Measurements from ENCODE around the gene AIFM1.
A peak's percentile ranks its signal among the peaks of the same experiment; 100 is the strongest.

Gene AIFM1

GRCh38 chrX:130106071-130106470 is 59.6 kb downstream of the AIFM1 start:
- peaks cover 7% of the 10 kb centered on the region for H3K9me3 Mint-ChIP-seq
- TF ChIP-seq, protein P1, sequence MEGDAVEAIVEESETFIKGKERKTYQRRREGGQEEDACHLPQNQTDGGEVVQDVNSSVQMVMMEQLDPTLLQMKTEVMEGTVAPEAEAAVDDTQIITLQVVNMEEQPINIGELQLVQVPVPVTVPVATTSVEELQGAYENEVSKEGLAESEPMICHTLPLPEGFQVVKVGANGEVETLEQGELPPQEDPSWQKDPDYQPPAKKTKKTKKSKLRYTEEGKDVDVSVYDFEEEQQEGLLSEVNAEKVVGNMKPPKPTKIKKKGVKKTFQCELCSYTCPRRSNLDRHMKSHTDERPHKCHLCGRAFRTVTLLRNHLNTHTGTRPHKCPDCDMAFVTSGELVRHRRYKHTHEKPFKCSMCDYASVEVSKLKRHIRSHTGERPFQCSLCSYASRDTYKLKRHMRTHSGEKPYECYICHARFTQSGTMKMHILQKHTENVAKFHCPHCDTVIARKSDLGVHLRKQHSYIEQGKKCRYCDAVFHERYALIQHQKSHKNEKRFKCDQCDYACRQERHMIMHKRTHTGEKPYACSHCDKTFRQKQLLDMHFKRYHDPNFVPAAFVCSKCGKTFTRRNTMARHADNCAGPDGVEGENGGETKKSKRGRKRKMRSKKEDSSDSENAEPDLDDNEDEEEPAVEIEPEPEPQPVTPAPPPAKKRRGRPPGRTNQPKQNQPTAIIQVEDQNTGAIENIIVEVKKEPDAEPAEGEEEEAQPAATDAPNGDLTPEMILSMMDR (IDR thresholded peaks at IDR 0.05; ENCODE audit: unreplicated experiment in 3 of 3), result no peak
- H3K27ac Mint-ChIP-seq, result peak overlapping the region in 2 of 3 experiments; percentile 14 to 31

GRCh38 chrX:130105244-130105643 is 60.4 kb downstream of the AIFM1 start:
- H3K36me3 Mint-ChIP-seq (ENCODE audit: low read depth), result no peaks in the 10 kb centered on the region
- TF ChIP-seq, protein P1 (IDR thresholded peaks at IDR 0.05; ENCODE audit: unreplicated experiment in 3 of 3), result no peak
- H3K4me1 Mint-ChIP-seq, result peaks cover 23% of the 10 kb centered on the region
- H3K9me3 Mint-ChIP-seq, result peaks cover 12% of the 10 kb centered on the region
- H3K4me3 Mint-ChIP-seq, result no peak overlapping the region
- H3K27me3 Mint-ChIP-seq (ENCODE audit: low read depth), result peaks cover 27% of the 10 kb centered on the region
- no peak overlapping the region for H3K27ac Mint-ChIP-seq

More at GRCh38 chrX:130106071-130106470, 59.6 kb downstream of the AIFM1 start:
- H3K4me1 Mint-ChIP-seq, result peaks cover 23% of the 10 kb centered on the region
- H3K27me3 Mint-ChIP-seq (ENCODE audit: low read depth), result peaks cover 27% of the 10 kb centered on the region
- H3K4me3 Mint-ChIP-seq, result no peak overlapping the region
- no peaks in the 10 kb centered on the region for H3K36me3 Mint-ChIP-seq (ENCODE audit: low read depth)

- Mint-ChIP-seq H3K27ac (no peak overlapping the region), H3K27me3 (ENCODE audit: low read depth) (peaks cover 20% of the 10 kb centered on the region), H3K4me3 (no peak overlapping the region), H3K9me3 (peaks cover 12% of the 10 kb centered on the region), H3K36me3 (ENCODE audit: low read depth) (no peaks in the 10 kb centered on the region), H3K4me1 (peaks cover 22% of the 10 kb centered on the region)
- TF ChIP-seq, protein P1 (IDR thresholded peaks at IDR 0.05; ENCODE audit: unreplicated experiment in 3 of 3), result no peak
Measured at GRCh38 chrX:130103605-130104004, 62.0 kb downstream of the AIFM1 start.

DNA sequence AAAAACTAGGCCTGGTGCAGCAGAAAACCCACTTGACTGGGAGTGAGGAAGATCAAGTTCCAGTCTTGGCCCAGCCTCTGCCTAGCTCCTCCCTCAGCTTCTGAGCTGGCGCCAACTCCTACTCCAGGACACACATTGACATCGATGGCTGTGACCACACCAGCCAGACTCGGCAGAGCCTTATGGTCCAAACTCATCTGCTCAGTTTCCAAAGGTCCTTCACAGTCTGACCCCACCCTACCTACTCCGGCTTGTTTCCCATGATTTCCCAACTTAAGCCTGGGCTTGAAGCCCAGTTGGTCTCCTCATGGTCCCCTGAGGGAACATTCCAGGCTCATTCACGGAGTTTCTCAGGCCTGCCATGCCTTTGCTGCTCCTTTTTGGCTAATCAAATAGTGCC is 65.5 kb downstream of the AIFM1 start:
- H3K27ac Mint-ChIP-seq, result no peak overlapping the region
- TF ChIP-seq, protein P1 (IDR thresholded peaks at IDR 0.05; ENCODE audit: unreplicated experiment in 3 of 3), result no peak
- peaks cover 4% of the 10 kb centered on the region for H3K27me3 Mint-ChIP-seq (ENCODE audit: low read depth)
- H3K36me3 Mint-ChIP-seq (ENCODE audit: low read depth), result no peaks in the 10 kb centered on the region
- peaks cover 8% of the 10 kb centered on the region for H3K9me3 Mint-ChIP-seq
- H3K4me1 Mint-ChIP-seq, result peaks cover 6% of the 10 kb centered on the region
- no peak overlapping the region for H3K4me3 Mint-ChIP-seq

DNA sequence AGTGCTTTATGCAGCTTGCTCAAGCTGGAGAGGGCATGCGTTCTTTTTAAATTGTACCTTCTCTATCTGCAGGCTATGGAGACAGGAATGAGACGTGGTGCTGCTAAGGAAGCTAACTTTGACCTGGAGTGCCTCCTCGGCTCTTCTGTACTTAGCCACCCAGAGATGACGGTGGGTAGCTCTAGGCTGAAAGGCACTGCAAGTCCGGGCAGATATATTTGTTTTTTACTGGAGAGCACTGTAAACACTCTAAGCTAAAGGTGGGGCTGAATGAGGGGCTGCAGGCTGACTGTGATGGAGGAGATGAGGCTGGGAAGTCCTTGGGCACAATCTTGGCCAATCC is 67.5 kb downstream of the AIFM1 start:
- H3K36me3 Mint-ChIP-seq (ENCODE audit: low read depth), result no peaks in the 10 kb centered on the region
- peaks cover 5% of the 10 kb centered on the region for H3K4me1 Mint-ChIP-seq
- H3K27ac Mint-ChIP-seq, result peak overlapping the region; percentile 23 to 42 (median 24)
- TF ChIP-seq, protein P1 (IDR thresholded peaks at IDR 0.05; ENCODE audit: unreplicated experiment in 3 of 3), result no peak
- no peak overlapping the region for H3K4me3 Mint-ChIP-seq
- H3K9me3 Mint-ChIP-seq, result peaks cover 5% of the 10 kb centered on the region
- peaks cover 4% of the 10 kb centered on the region for H3K27me3 Mint-ChIP-seq (ENCODE audit: low read depth)

- Mint-ChIP-seq H3K4me1 (peaks cover 5% of the 10 kb centered on the region), H3K36me3 (ENCODE audit: low read depth) (no peaks in the 10 kb centered on the region), H3K9me3 (peaks cover 5% of the 10 kb centered on the region), H3K27me3 (ENCODE audit: low read depth) (peaks cover 4% of the 10 kb centered on the region), H3K27ac (peak overlapping the region in 2 of 3 experiments; percentile 23 to 42), H3K4me3 (no peak overlapping the region)
- TF ChIP-seq, protein P1 (IDR thresholded peaks at IDR 0.05; ENCODE audit: unreplicated experiment in 3 of 3), result no peak
Measured at GRCh38 chrX:130097507-130098209, 68.0 kb downstream of the AIFM1 start.
